ENCODE measurements around the gene RALGAPA1.

DNA sequence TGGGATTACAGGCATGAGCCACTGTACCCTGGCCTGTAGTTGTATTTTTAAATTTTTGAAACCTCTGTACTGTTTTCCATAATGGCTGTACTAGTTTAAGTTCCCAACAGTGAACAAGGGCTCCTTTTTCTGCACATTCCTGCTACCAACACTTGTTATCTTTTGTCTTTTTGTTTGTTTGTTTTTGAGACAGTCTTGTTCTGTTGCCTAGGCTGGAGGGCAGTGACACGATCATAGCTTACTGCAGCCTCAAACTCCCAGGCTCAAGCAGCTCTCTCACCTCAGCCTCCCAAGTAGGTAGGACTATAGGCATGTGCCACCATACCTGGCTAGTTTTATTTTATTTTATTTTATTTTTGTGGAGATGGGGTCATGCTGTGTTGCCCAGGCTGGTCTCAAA is 40.0 kb upstream of the RALGAPA1 start:
- TF ChIP-seq POLR2AphosphoS5 (IDR thresholded peaks at IDR 0.05; ENCODE audit: low read depth, low read length): no peak
- no peak for TF ChIP-seq POLR2A (IDR thresholded peaks at IDR 0.05; ENCODE audit: low read depth, low read length)
- no peak for TF ChIP-seq TAF1 (IDR thresholded peaks at IDR 0.05; ENCODE audit: borderline replicate concordance, low read depth, low read length)

Data from GM12892 (cell line).